Keratinocyte (primary cell): ENCODE measurements around the gene CALR3.

Experiments
- EZH2 ChIP-seq: IDR thresholded peaks from one replicate; pipeline ENCODE4 v1.6.1; 2012; ENCODE audit warnings: inconsistent platforms, mild to moderate bottlenecking, low read length, moderate library complexity
- TF ChIP-seq, protein P1 (sequence below), 3 experiments: IDR thresholded peaks in 1 of 3; conservative IDR thresholded peaks in 1 of 3; optimal IDR thresholded peaks in 1 of 3; 2 replicates in 2 of 3; 3 replicates in 1 of 3; pipeline versions ENCODE3 to v1.5.1; 2011; ENCODE audit warnings: low read length in 3 of 3, mild to moderate bottlenecking in 3 of 3, moderate library complexity in 2 of 3, control low read depth in 1 of 3, inconsistent platforms in 1 of 3; ENCODE audit not compliant: insufficient read depth in 2 of 3; ENCODE audit errors: extremely low read depth in 1 of 3

DNA sequence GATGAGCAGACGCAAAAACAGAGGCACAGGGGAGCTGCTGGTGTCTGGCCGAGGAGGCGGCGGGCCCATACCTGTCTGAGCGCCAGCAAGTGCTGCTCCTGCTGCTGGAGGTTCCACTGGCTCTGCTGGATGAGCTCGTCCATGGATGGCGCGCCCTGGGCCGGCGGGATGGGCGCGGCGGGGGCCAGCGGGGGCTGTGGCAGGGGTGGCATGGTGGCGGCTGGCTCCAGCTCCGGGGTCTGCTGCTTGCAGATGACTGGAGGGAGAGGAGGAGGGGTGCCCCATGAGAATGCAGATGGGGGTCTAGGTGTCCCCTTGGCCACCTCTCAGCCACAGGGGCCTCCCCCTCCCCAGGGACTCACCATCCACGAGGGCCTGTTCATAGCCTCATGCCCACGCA lies 39.4 kb upstream of the CALR3 start:
- TF ChIP-seq, protein P1, sequence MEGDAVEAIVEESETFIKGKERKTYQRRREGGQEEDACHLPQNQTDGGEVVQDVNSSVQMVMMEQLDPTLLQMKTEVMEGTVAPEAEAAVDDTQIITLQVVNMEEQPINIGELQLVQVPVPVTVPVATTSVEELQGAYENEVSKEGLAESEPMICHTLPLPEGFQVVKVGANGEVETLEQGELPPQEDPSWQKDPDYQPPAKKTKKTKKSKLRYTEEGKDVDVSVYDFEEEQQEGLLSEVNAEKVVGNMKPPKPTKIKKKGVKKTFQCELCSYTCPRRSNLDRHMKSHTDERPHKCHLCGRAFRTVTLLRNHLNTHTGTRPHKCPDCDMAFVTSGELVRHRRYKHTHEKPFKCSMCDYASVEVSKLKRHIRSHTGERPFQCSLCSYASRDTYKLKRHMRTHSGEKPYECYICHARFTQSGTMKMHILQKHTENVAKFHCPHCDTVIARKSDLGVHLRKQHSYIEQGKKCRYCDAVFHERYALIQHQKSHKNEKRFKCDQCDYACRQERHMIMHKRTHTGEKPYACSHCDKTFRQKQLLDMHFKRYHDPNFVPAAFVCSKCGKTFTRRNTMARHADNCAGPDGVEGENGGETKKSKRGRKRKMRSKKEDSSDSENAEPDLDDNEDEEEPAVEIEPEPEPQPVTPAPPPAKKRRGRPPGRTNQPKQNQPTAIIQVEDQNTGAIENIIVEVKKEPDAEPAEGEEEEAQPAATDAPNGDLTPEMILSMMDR (optimal IDR thresholded peaks at IDR 0.05 in 1 of 3, IDR thresholded peaks at IDR 0.05 in 1 of 3, conservative IDR thresholded peaks at IDR 0.05 in 1 of 3; ENCODE audit: extremely low read depth in 1 of 3, insufficient read depth in 2 of 3, low read length in 3 of 3): no peak
- TF ChIP-seq EZH2: no peak
